ENCODE data around the gene KCNJ9. TPM values are rescaled to one million over a fixed set of nuclear protein-coding genes. Genes with fewer than 3 reads are reported as not detected.

Gene KCNJ9
- total and polyA plus RNA-seq, 2 of the 13 experiments (the other 11 are each of a cell fraction or from before 2014, with no cell fraction given): not detected

- TF ChIP-seq BCLAF1 (IDR thresholded peaks at IDR 0.05) (no peak), ZNF20 (CRISPR knock-in tag; IDR thresholded peaks at IDR 0.05) (no peak), ZNF512 (CRISPR knock-in tag; IDR thresholded peaks at IDR 0.05) (no peak), HINFP (CRISPR knock-in tag; IDR thresholded peaks at IDR 0.05; ENCODE audit: low read depth) (0 out of 2 replicates have a peak, but pooled peaks have one; percentile 48), LRRFIP1 (CRISPR knock-in tag; conservative IDR thresholded peaks at IDR 0.05) (no peak), ZNF280D (CRISPR knock-in tag; IDR thresholded peaks at IDR 0.05) (no peak), ZNF180 (CRISPR knock-in tag; IDR thresholded peaks at IDR 0.05; ENCODE audit: borderline replicate concordance, low read depth) (no peak), ZNF24 (IDR thresholded peaks at IDR 0.05) (no peak), EZH2 (conservative IDR thresholded peaks at IDR 0.05; ENCODE audit: low read depth, low read length) (no peak), NPAS2 (CRISPR knock-in tag; IDR thresholded peaks at IDR 0.05; ENCODE audit: borderline replicate concordance) (0 out of 2 replicates have a peak, but pooled peaks have one; percentile 45), ZNF432 (CRISPR knock-in tag; IDR thresholded peaks at IDR 0.05; ENCODE audit: borderline replicate concordance) (no peak), ZNF737 (CRISPR knock-in tag; IDR thresholded peaks at IDR 0.05; ENCODE audit: borderline replicate concordance) (no peak), ZNF839 (CRISPR knock-in tag; IDR thresholded peaks at IDR 0.05; ENCODE audit: borderline replicate concordance) (no peak), RAD51 (IDR thresholded peaks at IDR 0.05; ENCODE audit: borderline replicate concordance) (no peak), ZNF484 (CRISPR knock-in tag; IDR thresholded peaks at IDR 0.05; ENCODE audit: borderline replicate concordance, low read depth) (no peak), ZMAT5 (CRISPR knock-in tag; IDR thresholded peaks at IDR 0.05; ENCODE audit: borderline replicate concordance, low read depth) (no peak)
These were observed 19.8 kb downstream of the KCNJ9 start (continued) for GRCh38 chr1:160101037-160101716.
